ENCODE results near the gene UBR3. TPM values are rescaled to one million over a fixed set of nuclear protein-coding genes. Genes with fewer than 3 reads are reported as not detected.
"Not testable (repeated sequence)": the region's sequence is repeated elsewhere in the genome, so short reads cannot be mapped to it uniquely, and the experiment has no call there.

Gene UBR3
- total and polyA plus RNA-seq, 12 donors, result 21.0 to 146 (median 115) TPM

- peaks cover 0 to 76% (median 30%) of the 10 kb centered on the region in 9 donors for H3K36me3 ChIP-seq
Measured at GRCh38 chr2:169819106-169819505, 8.1 kb upstream of the UBR3 start.

GRCh38 chr2:169820101-169820500, 7.2 kb upstream of the UBR3 start:
- not testable (repeated sequence) for DNase-seq, H3K4me3 ChIP-seq, ATAC-seq, H3K27me3 ChIP-seq, H3K27ac ChIP-seq
- Histone ChIP-seq H3K36me3 (peaks cover 0 to 66% (median 27%) of the 10 kb centered on the region in 9 donors), H3K4me1 (peaks cover 0 to 36% (median 29%) of the 10 kb centered on the region in 9 donors), H3K9me3 (peaks cover 0 to 13% (median 0%) of the 10 kb centered on the region in 11 donors)
- 90 to 96% methylated on average over 7 of the region's 7 CpGs for WGBS, 2 donors
- intact Hi-C loops (cut with DNase I), result loop anchor here in 4 of 10 donors (5.0 to 10.0 kb wide), 4 partner anchors 47 to 195 kb away; no protein-coding TSS in a partner anchor

More at GRCh38 chr2:169819106-169819505, 8.1 kb upstream of the UBR3 start:
- TF ChIP-seq CTCF (IDR thresholded peaks at IDR 0.05), result no peak
- H3K27me3 ChIP-seq, result no peaks in the 10 kb centered on the region
- peaks cover 0 to 13% (median 0%) of the 10 kb centered on the region in 11 donors for H3K9me3 ChIP-seq
- intact Hi-C loops (cut with DNase I), result no loop called here
- no peak overlapping the region for H3K27ac ChIP-seq
- 81 to 84% methylated on average over 1 of the region's 1 CpG for WGBS, 2 donors
- H3K4me1 ChIP-seq, result peaks cover 0 to 33% (median 24%) of the 10 kb centered on the region in 9 donors
- ATAC-seq (no peak), DNase-seq (no peak)
- no peak overlapping the region for H3K4me3 ChIP-seq

- H3K36me3 ChIP-seq, result peaks cover 0 to 47% (median 12%) of the 10 kb centered on the region in 9 donors
- TF ChIP-seq CTCF (IDR thresholded peaks at IDR 0.05), result no peak
- intact Hi-C loops (cut with DNase I), result loop anchor here in 4 of 10 donors (5.0 to 10.0 kb wide), 4 partner anchors 45 to 193 kb away; no protein-coding TSS in a partner anchor
- H3K27me3 ChIP-seq, result no peaks in the 10 kb centered on the region
- peaks cover 0 to 6% (median 0%) of the 10 kb centered on the region in 11 donors for H3K9me3 ChIP-seq
- H3K4me1 ChIP-seq, result peaks cover 0 to 45% (median 34%) of the 10 kb centered on the region in 9 donors
- H3K4me3 ChIP-seq, result peak overlapping the region in 1 of 10 donors; percentile 7
- peak overlapping the region in 1 of 10 donors; percentile 35 for H3K27ac ChIP-seq
- ATAC-seq (no peak), DNase-seq (no peak)
- 59 to 66% methylated on average over 3 of the region's 3 CpGs for WGBS, 2 donors
Measured at GRCh38 chr2:169822036-169822435, 5.2 kb upstream of the UBR3 start.

- Histone ChIP-seq H3K27ac (peak overlapping the region in 4 of 10 donors; percentile 2 to 92 (median 87)), H3K27me3 (no peaks in the 10 kb centered on the region), H3K9me3 (no peaks in the 10 kb centered on the region), H3K4me3 (peak overlapping the region in 1 of 10 donors; percentile 13), H3K4me1 (peaks cover 0 to 46% (median 34%) of the 10 kb centered on the region in 9 donors), H3K36me3 (peaks cover 0 to 38% (median 3%) of the 10 kb centered on the region in 9 donors)
- no peak for TF ChIP-seq CTCF (IDR thresholded peaks at IDR 0.05)
- WGBS, 2 donors, result 85% methylated on average over 4 of the region's 4 CpGs
- intact Hi-C loops (cut with DNase I), result loop anchor here in 4 of 10 donors (5.0 to 10.0 kb wide), 4 partner anchors 44 to 192 kb away; no protein-coding TSS in a partner anchor
- no peak for ATAC-seq
- DNase-seq, result no peak
Measured at GRCh38 chr2:169822785-169823392, 4.4 kb upstream of the UBR3 start.

All from heart right ventricle (tissue), 16 donors.